Endometrial microvascular endothelial cells (primary cell): ENCODE results near the gene FER1L5. TPM values are rescaled to one million over a fixed set of nuclear protein-coding genes. Genes with fewer than 3 reads are reported as not detected.
"Not testable (repeated sequence)": the region's sequence is repeated elsewhere in the genome, so short reads cannot be mapped to it uniquely, and the experiment has no call there.

ENCODE experiments used
- in situ Hi-C: cut with HindIII; loops from 2 replicates; pipeline ENCODE4 v1.10.0; 2017; ENCODE audit warnings: low sequenced_read_pairs, low pct_unique_long_range_greater_than_20kb; ENCODE audit errors: inconsistent ontology term
- total RNA-seq: library from RNA; depleted of rRNA; stranded (reverse); fragments of >200 nt; gene quantifications from one replicate; pipeline ENCODE4 v1.2.3, GENCODE V29; 2015; ENCODE audit errors: inconsistent ontology term

The FER1L5 gene
- total RNA-seq, 1 donor from 2014 or later = not detected

DNA sequence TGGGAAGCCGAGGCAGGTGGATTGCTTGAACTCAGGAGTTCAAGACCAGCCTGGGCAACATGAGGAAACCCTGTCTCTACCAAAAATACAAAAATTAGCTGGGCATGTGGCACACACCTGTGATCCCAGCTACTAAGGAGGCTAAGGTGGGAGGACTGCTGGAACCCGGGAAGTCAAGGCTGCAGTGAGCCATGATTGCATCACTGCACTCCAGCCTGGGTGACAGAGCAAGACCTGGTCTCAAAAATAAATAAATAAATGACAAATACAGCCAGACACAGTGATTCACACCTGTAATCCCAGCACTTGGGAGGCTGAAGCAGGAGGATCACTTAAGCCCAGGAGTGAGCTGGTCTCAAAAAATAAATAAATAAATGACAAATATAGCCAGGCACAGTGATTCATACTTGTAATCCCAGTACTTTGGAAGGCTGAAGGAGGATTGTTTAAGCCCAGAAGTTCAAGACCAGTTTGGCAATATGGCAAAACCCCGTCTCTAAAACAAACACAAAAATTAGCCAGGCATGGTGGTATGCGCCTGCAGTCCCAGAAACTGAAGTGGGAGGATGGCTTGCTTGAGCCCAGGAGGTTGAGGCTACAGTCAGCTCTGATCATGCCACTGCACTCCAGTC, 10.6 kb upstream of the FER1L5 start:
- in situ Hi-C loops = no loop called here

DNA sequence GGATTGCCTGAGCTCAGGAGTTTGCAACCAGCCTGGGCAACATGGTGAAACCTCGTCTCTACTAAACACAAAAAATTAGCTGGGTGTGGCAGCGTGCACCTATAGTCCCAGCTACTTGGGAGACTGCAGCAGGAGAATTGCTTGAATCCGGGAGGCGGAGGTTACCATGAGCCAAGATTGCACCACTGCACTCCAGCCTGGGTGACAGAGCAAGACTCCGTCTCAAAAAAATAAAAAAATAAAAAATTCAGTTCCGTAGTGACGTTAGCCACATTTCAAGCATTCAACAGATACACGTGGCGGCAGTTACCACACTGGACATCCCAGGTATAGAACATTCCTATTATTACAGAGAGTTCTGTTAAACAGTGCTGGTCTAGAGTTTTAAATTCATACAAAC, 8.9 kb upstream of the FER1L5 start:
- in situ Hi-C loops = no loop called here

DNA sequence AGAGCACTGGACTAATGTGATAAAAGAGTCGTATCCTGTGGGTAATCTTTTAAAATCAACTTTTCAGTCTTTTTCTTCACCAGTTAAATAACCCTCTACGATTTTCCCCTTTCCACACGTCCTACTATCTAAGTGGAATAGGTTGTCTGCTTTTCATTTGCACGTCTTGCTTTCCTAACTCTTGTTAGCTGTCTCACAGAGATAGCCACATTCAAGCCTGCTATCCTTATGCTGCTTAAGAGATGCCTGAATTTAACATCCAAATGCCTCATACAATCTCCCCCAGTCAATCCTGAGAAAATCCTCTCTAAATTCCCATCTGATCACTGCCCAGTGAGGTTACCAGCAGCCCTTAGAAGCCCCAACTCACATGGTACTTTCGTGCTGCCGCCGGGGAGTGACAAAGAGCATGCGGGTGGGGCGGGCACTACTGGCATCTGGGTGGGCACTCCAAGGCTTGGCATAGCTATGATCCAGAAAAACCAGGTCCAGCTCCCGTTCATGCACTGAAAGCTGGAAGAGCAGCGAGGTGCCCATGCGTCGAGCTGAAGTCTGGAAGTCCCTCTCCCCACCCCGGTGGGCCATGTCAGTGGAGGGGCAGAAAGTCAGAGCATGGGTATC, 5.9 kb upstream of the FER1L5 start:
- in situ Hi-C loops = no loop called here

DNA sequence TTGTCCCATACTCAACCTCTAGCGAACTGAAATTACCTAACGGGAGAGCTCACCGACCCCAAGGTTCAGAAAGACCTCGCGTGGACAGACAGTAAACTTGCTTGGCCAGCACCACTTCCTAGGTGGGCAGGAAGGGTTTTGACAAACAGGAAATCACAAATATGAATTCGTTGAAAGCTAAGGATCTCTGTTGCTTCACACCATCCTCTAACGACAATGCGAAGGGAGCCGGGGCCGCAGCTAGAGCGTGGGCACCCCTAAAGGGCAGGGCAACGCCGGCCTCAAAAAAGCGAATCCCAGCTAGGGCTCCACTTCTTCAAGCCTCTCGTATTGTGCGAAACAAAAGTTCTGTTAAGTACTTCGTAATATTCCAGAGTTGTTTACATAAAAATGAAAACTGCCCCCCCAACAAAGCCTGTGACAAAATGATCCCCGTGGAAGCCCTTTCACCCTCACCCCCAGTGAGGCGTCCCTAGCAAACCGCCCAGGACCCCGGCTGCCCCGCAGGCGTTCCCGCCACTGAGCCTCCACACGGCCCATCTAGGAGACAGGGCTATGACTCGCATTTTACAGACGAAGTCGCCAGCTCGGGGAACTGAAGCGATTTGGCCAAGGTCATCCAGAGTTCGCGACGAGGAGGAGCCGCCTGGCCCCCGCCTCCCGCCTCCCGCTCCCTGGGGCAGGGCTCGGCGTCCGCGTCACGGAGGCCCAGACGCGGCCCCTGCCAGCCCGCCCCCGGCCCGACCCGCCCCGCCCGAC, 5.0 kb upstream of the FER1L5 start:
- in situ Hi-C loops = no loop called here

DNA sequence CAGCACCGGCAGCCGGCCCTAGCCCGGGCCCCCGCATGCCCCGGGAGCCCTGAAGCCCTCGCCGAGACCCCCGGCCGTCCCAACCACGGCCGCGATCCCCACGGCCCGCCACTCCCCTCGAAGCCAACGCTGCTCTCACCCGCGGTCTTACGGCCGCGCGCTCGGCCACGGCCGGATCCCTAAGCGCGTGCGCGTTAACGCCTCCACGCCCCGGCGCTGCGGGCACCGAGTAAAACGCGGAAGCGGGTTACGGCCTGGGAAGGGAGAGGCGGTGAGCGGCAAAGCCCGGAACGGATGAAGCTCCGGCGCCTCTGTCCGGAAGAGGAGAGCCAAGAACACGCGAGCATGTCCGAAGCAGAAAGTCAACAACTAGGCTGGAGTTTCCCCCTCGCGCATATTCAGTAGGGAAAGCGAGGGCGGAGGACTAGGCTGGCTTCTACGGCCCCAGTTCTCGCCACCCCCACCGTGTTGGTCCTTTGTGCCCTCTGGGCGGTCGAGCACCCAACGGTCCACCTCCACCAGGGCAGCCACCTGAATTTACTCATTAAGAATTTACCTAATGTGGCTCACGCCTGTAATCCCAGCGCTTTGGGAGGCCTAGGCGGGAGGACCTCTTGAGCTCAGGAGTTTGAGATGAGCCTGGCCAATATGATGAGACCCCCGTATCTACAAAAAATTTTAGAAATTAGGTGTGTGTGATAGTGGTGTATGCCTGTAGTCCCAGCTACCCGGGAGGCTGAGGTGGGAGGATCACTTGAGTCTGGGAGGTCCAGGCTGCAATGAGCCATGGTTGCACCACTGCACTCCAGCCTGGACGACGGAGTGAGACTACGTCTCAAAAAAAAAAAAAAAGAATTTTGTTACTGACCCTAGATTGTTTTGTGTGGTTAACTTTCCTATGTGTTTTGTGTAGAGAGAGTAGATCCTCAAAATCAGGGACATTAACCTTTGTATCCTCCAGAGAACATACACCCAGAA, 4.1 kb upstream of the FER1L5 start, which contains the start of gene KANSL3:
Gene KANSL3, minus strand, starts transcription at position 169 of the 978 bp plus-strand sequence. CDS start 1,177 bp downstream, outside the sequence.
- in situ Hi-C loops = no loop called here

DNA sequence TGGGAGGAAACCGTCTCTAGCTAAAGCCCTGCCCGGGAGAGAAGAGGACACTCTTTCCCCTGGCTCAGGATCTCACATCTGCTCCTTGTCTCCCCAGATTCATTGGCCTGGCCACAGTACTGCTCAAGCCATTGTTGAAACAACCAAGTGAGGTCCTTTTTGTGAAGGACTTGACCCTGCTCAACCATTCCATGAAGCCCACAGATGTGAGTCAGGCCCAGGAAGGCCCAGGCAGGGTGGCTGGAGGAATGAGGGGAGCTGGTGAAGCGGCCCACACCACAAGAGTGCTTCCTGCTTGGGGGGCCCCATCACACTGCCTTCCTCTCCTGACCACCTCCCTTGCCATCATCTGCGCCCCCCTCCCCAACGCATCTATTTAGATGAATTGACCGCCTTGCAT, 5.1 kb downstream of the FER1L5 start:
- in situ Hi-C loops = no loop called here

DNA sequence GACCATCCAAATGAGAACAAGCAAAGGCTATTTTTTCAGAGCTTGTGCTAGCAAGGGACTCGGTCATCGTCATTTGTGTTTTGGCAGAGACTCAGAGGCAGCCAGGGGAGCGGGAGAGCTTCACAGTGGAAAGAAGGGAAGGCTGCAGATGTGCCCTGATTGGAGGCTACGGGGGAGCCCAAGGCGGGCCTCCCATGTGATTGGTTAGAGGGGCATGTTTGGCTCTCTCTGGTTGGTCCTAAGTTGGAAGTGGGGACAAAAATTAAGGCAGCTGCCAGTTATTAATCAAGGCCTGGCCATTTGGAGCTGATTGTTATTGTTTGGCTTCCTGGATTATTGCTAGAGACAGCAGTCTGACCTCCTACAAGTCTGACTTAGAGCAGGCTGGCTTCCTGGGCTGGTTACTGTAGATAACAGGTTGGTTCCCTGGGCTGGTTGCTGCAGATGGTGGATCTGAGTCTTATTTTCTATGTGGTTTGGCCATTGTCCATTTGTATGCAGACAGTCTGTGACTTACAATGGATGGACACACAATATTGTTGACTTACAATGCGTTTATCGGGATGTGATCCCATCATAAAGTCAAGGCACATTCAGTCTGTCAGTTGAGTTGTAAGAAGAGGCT, 5.9 kb downstream of the FER1L5 start:
- in situ Hi-C loops = no loop called here

DNA sequence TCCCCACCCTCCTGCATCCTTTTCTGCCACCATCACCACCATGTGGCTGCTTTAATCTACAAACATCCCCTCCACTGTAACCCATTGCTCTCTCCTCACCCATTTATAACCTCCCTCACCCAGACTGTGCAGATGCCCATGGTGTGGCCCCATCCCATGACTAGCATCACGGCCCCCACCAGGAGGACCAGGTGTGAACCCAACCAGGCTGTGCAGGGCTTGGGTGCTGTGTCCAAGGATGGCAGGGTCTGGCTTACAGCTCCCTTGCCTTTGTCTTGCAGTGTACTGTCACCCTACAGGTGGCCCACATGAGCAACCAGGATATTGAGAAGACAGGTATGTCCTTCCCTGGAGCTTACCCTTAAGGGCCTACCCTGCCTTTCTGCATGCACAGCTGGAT, 6.8 kb downstream of the FER1L5 start:
- in situ Hi-C loops = no loop called here

DNA sequence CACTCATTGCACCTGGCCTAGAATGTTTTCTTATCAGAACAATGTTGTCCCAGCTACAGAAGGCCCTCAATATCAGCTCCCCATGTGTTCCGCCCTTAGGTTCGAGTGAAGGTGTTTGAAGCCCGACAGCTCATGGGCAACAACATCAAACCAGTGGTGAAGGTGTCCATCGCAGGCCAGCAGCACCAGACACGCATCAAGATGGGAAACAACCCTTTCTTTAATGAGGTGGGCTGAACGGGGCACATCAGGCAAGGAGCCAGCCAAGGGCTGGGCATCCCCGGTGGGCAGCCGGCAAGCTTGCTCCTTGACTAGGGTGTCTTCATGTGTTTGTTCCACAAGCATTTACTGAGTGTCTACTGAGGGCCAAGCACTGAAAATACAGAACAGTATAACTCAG, 9.2 kb downstream of the FER1L5 start:
- in situ Hi-C loops = no loop called here

DNA sequence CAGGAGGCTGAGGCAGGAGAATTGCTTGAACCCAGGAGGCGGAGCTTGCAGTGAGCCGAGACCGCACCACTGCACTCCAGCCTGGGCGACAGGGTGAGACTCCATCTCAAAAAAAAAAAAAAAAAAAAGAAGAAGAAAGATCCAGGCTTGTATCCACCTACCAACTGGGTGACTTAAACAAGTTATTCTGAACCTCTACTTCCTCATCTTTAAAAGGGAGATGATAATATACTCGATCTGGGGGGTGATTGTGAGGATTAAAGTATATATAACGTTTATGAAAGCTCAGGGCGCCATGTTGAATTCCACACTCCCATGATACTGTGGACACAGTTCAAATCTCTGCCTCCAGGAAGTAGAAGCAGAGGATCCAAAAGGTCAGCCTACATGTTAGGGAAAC, 12.2 kb downstream of the FER1L5 start:
- in situ Hi-C loops = not testable (repeated sequence)

DNA sequence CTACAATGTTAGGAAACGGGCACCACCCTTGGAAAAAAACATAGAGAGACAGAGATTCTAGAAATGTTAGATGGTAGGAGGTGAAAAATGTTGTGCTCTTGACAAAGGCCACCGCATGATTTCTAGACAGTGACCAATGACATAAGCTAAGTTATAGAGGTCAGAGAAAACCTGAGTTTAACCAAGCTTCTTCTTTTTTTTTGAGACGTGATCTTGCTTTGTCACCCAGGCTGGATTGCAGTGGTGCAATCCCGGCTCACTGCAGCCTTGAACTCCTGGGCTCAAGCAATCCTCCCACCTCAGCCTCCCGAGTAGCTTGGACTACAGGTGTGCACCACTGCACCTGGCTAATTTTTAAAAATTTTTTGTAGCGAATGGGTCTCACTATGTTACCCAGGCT, 13.0 kb downstream of the FER1L5 start:
- in situ Hi-C loops = no loop called here

DNA sequence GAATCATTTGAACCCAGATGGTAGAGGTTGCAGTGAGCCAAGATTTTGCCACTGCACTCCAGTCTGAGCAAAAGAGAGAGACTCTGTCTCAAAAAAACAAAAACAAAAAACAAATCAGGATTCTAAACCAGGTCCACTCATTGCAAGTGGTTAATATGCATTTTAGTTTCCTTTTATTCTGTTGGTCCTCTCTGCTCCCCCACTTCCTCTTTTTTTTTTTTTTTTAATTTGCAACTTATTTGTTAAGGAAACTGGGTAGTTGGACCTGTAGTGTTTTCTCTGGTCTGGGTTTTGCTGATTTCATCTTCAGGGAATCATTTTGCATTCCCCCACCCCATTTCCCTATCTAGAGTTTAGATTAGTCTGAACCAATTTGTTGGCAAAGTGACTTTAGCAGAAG, 14.0 kb downstream of the FER1L5 start:
- in situ Hi-C loops = no loop called here

DNA sequence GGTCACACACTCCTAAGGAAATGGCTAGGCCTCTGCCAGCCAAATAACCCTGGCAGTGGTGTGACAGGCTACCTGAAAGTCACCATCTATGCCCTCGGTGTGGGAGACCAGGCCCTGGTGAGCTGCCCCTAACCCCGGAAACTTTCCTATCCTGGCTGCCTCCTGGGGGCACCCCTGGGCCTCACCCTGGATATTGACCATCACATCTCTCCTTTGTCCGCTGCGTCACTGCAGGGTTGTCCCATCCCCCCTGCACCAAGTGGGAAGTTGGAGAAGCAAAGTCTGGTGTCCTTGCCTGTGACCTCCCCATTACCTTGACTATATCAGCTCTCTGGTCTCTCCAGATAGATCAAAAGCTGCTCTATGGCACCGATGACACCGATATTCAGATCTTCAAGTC, 18.8 kb downstream of the FER1L5 start:
- in situ Hi-C loops = no loop called here

DNA sequence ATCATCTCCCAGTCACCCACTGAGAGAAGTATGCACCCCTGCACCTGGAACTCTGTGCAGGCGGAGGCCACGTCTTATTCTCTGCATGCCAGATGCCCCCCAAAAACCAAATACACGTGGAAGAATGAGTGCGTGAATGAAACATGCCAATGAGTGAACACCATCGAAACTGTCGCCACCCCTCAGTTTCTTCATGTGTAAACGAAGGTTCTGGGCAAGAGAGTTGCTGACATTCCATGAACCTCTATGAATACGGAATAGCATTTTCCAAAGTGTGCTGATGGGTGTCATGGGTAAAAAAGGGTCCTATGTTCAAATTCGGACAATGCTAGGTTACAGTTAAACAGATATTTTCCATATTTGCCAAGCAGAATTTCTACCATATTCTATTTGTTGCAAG, 19.8 kb downstream of the FER1L5 start:
- in situ Hi-C loops = no loop called here

DNA sequence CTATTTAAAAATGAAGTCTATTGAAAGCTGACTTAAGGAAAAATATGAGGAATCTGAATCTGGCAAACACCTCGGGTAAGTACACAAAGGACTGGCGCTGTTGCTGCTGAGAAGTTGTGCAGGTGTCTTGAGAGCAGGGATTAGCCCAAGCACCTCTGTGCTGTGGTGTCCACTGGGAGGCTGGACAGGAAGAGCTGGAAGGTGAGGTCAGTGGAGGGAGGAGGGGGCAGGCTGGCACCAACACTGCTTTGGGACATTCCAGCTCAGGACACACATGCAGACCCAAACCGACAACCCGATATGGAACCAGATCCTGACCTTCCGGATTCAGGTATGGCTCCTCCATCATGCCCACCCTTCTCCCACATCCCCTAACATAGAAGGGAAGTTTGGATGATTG, 20.6 kb downstream of the FER1L5 start:
- in situ Hi-C loops = no loop called here

DNA sequence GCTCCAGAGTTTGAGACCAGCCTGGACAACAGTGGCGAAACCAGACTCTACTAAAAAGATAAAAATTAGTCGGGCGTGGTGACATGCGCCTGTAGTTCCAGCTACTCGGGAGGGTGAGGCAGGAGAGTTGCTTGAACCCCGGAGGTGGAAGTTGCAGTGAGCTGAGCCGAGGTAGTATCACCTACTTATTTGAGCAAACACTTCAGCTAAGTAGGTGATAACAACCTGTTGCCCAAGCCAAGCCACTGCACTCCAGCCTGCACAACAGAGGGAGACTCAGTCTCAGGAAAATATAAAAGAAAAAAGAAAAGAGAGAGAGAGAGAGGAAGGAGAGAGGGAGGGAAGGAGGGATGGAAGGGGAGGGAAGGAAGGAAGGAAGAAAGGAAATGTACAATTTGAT, 21.3 kb downstream of the FER1L5 start:
- in situ Hi-C loops = no loop called here

DNA sequence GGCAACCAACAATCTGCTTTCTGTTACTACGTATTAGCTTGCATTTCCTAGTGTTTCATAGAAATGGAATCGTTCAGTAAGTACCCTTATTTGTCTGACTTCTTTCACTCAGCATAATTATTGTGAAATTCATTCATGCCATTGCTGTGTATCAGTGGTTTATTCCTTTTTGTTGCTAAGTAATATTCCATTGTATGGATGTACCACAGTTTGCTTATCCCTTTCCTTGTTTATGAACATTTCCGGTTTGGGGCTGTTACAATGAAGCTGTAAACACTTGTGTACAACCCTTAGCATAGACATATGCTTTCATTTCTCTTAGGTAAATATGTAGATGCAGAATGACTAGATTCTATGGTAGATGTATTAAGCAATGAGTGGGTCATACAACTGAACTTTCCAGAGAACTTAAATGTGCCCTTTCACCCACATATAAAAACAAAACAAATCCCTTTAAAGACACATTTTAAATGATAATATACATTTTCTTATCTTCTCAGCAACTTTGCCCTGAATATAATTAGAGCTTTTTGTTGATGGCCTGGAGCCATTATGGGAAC, 21.9 kb downstream of the FER1L5 start:
- in situ Hi-C loops = no loop called here

DNA sequence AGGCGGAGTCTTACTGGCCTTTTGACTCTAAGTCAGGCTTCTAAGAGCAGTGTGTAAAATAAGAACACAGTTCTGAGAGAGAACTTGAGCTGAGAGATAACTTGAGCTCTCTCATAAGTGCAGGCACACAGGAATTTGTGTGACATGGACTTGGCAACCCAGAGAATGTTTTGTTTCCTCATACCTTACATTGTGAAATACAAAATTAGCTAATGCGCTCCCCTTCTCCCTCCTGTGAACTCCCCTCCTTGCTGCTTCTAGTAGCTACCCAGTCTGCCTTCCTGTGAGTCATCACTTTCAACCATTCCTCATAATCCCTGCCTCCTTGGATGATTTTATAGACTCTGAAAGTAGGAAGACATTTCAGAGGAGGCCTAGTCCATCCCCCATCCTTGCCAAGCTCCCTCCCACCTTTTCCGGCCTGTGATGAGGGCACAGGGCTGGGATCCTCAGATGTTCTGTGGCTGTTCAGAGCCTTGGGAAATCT, 22.6 kb downstream of the FER1L5 start:
- in situ Hi-C loops = no loop called here
